Keratinocyte (primary cell): ENCODE measurements around the gene SMYD3. TPM values are rescaled to one million over a fixed set of nuclear protein-coding genes. Genes with fewer than 3 reads are reported as not detected.

ENCODE experiments used
- DNase-seq: peaks from one replicate; pipeline ENCODE4 v3.0.0-alpha.2; 2011; ENCODE audit warnings: low read depth, missing footprints, low spot score
- FAIRE-seq: peaks from 2 replicates; lab custom pipeline; 2011; peaks lifted over from hg19 to GRCh38; lab: Jason Lieb, UNC
- H2AFZ ChIP-seq: 2 replicates; pipeline ENCODE4 v1.6.0; 2012; ENCODE audit warnings: low read length, control low read depth, inconsistent platforms; ENCODE audit not compliant: control insufficient read depth
- H3K27ac ChIP-seq: 2 replicates; pipeline ENCODE4 v1.5.1; 2011; ENCODE audit warnings: low read length; ENCODE audit not compliant: control insufficient read depth, insufficient read depth
- H3K27me3 ChIP-seq: 3 replicates; pipeline ENCODE4 v1.6.0; 2011; ENCODE audit warnings: low read length; ENCODE audit not compliant: control insufficient read depth, insufficient read depth; ENCODE audit errors: extremely low read depth
- H3K36me3 ChIP-seq, 2 experiments: 2 replicates in 1 of 2; 3 replicates in 1 of 2; pipeline ENCODE4 v1.5.1; 2011; ENCODE audit warnings: low read length in 2 of 2, mild to moderate bottlenecking in 1 of 2; ENCODE audit not compliant: control insufficient read depth in 2 of 2, insufficient read depth in 2 of 2; ENCODE audit errors: extremely low read depth in 1 of 2
- H3K4me1 ChIP-seq: 3 replicates; pipeline ENCODE4 v1.5.1; 2011; ENCODE audit warnings: low read length; ENCODE audit not compliant: control insufficient read depth, insufficient read depth; ENCODE audit errors: extremely low read depth
- H3K4me2 ChIP-seq: 3 replicates; pipeline ENCODE4 v1.6.0; 2011; ENCODE audit warnings: low read depth, low read length; ENCODE audit not compliant: control insufficient read depth, insufficient read depth; ENCODE audit errors: extremely low read depth
- H3K4me3 ChIP-seq, 3 experiments: fragments of 200-600 bp in 1 of 3; sonication (generic) in 1 of 3; 2 replicates in 2 of 3; 3 replicates in 1 of 3; pipeline ENCODE4 v1.5.1; 2011 to 2016; ENCODE audit warnings: low read length in 3 of 3, mild to moderate bottlenecking in 3 of 3, control low read depth in 2 of 3, inconsistent platforms in 1 of 3, low read depth in 1 of 3, mixed read lengths in 1 of 3, mixed run types in 1 of 3, moderate library complexity in 1 of 3; ENCODE audit not compliant: control insufficient read depth in 2 of 3, insufficient read depth in 2 of 3; ENCODE audit errors: extremely low read depth in 1 of 3
- H3K79me2 ChIP-seq: 2 replicates; pipeline ENCODE4 v1.6.0; 2012; ENCODE audit warnings: low read length; ENCODE audit not compliant: control insufficient read depth, insufficient read depth
- H3K9ac ChIP-seq: 3 replicates; pipeline ENCODE4 v1.6.0; 2011; ENCODE audit warnings: low read length; ENCODE audit not compliant: control insufficient read depth, insufficient read depth; ENCODE audit errors: extremely low read depth
- H3K9me1 ChIP-seq: 3 replicates; pipeline ENCODE4 v1.6.0; 2011; ENCODE audit warnings: low read length; ENCODE audit not compliant: control insufficient read depth, insufficient read depth; ENCODE audit errors: extremely low read depth
- H3K9me3 ChIP-seq: 2 replicates; pipeline ENCODE4 v1.5.1; 2012; ENCODE audit warnings: low read depth, low read length; ENCODE audit not compliant: control insufficient read depth
- H4K20me1 ChIP-seq: 3 replicates; pipeline ENCODE4 v1.6.0; 2011; ENCODE audit warnings: low read length; ENCODE audit not compliant: control insufficient read depth, insufficient read depth; ENCODE audit errors: extremely low read depth
- CTCF ChIP-seq, 3 experiments: IDR thresholded peaks in 1 of 3; conservative IDR thresholded peaks in 1 of 3; optimal IDR thresholded peaks in 1 of 3; 2 replicates in 2 of 3; 3 replicates in 1 of 3; pipeline versions ENCODE3 to v1.5.1; 2011; ENCODE audit warnings: low read length in 3 of 3, mild to moderate bottlenecking in 3 of 3, moderate library complexity in 2 of 3, control low read depth in 1 of 3, inconsistent platforms in 1 of 3; ENCODE audit not compliant: insufficient read depth in 2 of 3; ENCODE audit errors: extremely low read depth in 1 of 3
- EZH2 ChIP-seq: IDR thresholded peaks from one replicate; pipeline ENCODE4 v1.6.1; 2012; ENCODE audit warnings: inconsistent platforms, mild to moderate bottlenecking, low read length, moderate library complexity
- dilution Hi-C: fragments of 300-500 bp; cut with MboI; formaldehyde crosslinking; loops from one replicate; pipeline ENCODE4 v1.7.0; 2020; ENCODE audit warnings: low sequenced_read_pairs; ENCODE audit not compliant: extremely low pct_ligation_motif_present
- polyA plus RNA-seq, 5 experiments: library from polyadenylated mRNA; depleted of rRNA in 3 of 5; stranded (reverse) in 3 of 5; stranded (forward) in 1 of 5; unstranded in 1 of 5; fragments of >200 nt; gene quantifications; 1 replicate in 1 of 5; 2 replicates in 3 of 5; 3 replicates in 1 of 5; pipeline versions ENCODE4 v1.2.1 to v1.2.3, GENCODE V29; 2011 to 2012; ENCODE audit warnings: missing spikeins in 2 of 5, low read depth in 1 of 5, low replicate concordance in 1 of 5

The SMYD3 gene
- polyA plus RNA-seq, 1 donor (not counting 4 experiments of a cell fraction or from before 2014, with no cell fraction given): 31.0 TPM

GRCh38 chr1:245881767-245882391 is 625.2 kb downstream of the SMYD3 start:
- DNase-seq: no peak
- Histone ChIP-seq H3K9ac (no peak overlapping the region), H3K9me1 (no peaks in the 10 kb centered on the region), H3K27me3 (no peaks in the 10 kb centered on the region), H3K4me3 (no peak overlapping the region), H3K36me3 (no peaks in the 10 kb centered on the region), H3K27ac (no peak overlapping the region), H3K4me1 (no peaks in the 10 kb centered on the region), H2AFZ (no peak overlapping the region), H3K4me2 (no peak overlapping the region), H4K20me1 (no peaks in the 10 kb centered on the region), H3K9me3 (no peaks in the 10 kb centered on the region), H3K79me2 (no peaks in the 10 kb centered on the region)
- FAIRE-seq: no peak
- dilution Hi-C loops: no loop called here
- no peak for TF ChIP-seq EZH2
- TF ChIP-seq CTCF (optimal IDR thresholded peaks at IDR 0.05 in 1 of 3, IDR thresholded peaks at IDR 0.05 in 1 of 3, conservative IDR thresholded peaks at IDR 0.05 in 1 of 3; ENCODE audit: extremely low read depth in 1 of 3, insufficient read depth in 2 of 3, low read length in 3 of 3): no peak

GRCh38 chr1:245880754-245881403 is 626.2 kb downstream of the SMYD3 start:
- no peaks in the 10 kb centered on the region for H3K36me3 ChIP-seq
- dilution Hi-C loops: no loop called here
- H3K27me3 ChIP-seq: no peaks in the 10 kb centered on the region
- H3K4me2 ChIP-seq: no peak overlapping the region
- H3K4me1 ChIP-seq: no peaks in the 10 kb centered on the region
- no peaks in the 10 kb centered on the region for H3K9me1 ChIP-seq
- H3K9me3 ChIP-seq: no peaks in the 10 kb centered on the region
- no peak overlapping the region for H2AFZ ChIP-seq
- TF ChIP-seq EZH2: no peak
- no peak for TF ChIP-seq CTCF (optimal IDR thresholded peaks at IDR 0.05 in 1 of 3, IDR thresholded peaks at IDR 0.05 in 1 of 3, conservative IDR thresholded peaks at IDR 0.05 in 1 of 3; ENCODE audit: extremely low read depth in 1 of 3, insufficient read depth in 2 of 3, low read length in 3 of 3)
- no peak overlapping the region for H3K4me3 ChIP-seq
- no peak overlapping the region for H3K9ac ChIP-seq
- H3K79me2 ChIP-seq: no peaks in the 10 kb centered on the region
- no peak overlapping the region for H3K27ac ChIP-seq
- no peak for FAIRE-seq
- DNase-seq: no peak
- H4K20me1 ChIP-seq: no peaks in the 10 kb centered on the region
